GM12878 (cell line): ENCODE results near the gene IQCH. TPM values are rescaled to one million over a fixed set of nuclear protein-coding genes. Genes with fewer than 3 reads are reported as not detected.

Source experiments
- ATAC-seq: fragments of 200-7000 bp; cut with Tn5 transposase; 3 replicates; pipeline ENCODE4 v1.9.1; 2020; ENCODE audit warnings: mild to moderate bottlenecking, moderate library complexity
- BruUV-seq: library from RNA; stranded (reverse); fragments of 400-500 nt; replicated peaks from 2 replicates; lab custom pipeline; 2021; lab: Mats Ljungman, UMichigan
- CTCF ChIA-PET: fragments of 300-600 bp; sonication (Branson Sonifier 250); formaldehyde crosslinking; extraction: SDS; loops from one replicate; lab custom pipeline; 2021; ENCODE audit warnings: inconsistent platforms; lab: Yijun Ruan, JAX
- POLR2A ChIA-PET: fragments of 350-600 bp; formaldehyde crosslinking; extraction: SDS; loops from one replicate; lab custom pipeline; 2021; ENCODE audit warnings: inconsistent platforms; lab: Charles Lee
- RAD21 ChIA-PET: fragments of 300-600 bp; sonication (Branson Sonifier 250); formaldehyde crosslinking; loops from one replicate; lab custom pipeline; 2023; ENCODE audit warnings: antibody characterized with exemption; ENCODE audit not compliant: unreplicated experiment; lab: Charles Lee
- SMC1A ChIA-PET: fragments of 300-600 bp; sonication (Branson Sonifier 250); formaldehyde crosslinking; loops from one replicate; lab custom pipeline; 2023; ENCODE audit not compliant: unreplicated experiment, uncharacterized antibody; lab: Charles Lee
- DNase-seq: peaks from one replicate; pipeline ENCODE4 v3.0.0-alpha.2; 2011; ENCODE audit warnings: low read depth, low spot score
- FAIRE-seq: peaks from 3 replicates; lab custom pipeline; 2011; peaks lifted over from hg19 to GRCh38; lab: Jason Lieb, UNC
- H2AFZ ChIP-seq: 2 replicates; pipeline ENCODE4 v1.6.0; 2011; ENCODE audit warnings: low read depth, low read length, control low read depth; ENCODE audit not compliant: control insufficient read depth
- H3K27ac ChIP-seq: 2 replicates; pipeline ENCODE4 v1.5.1; 2011; ENCODE audit warnings: control low read depth; ENCODE audit not compliant: control insufficient read depth, insufficient read depth
- H3K27me3 ChIP-seq, 2 experiments: replicated peaks in 1 of 2; 2 replicates each; pipeline versions ENCODE4 v1.6.0 to v1.6.1; 2011; ENCODE audit warnings: low read length in 1 of 2; ENCODE audit not compliant: control insufficient read depth in 2 of 2, insufficient read depth in 2 of 2
- H3K36me3 ChIP-seq, 2 experiments: 2 replicates each; pipeline ENCODE4 v1.5.1; 2011; ENCODE audit warnings: low read length in 1 of 2; ENCODE audit not compliant: control insufficient read depth in 2 of 2, insufficient read depth in 2 of 2
- H3K4me1 ChIP-seq: 2 replicates; pipeline ENCODE4 v1.6.1; 2011; ENCODE audit warnings: mild to moderate bottlenecking, low read length, moderate library complexity, mixed read lengths; ENCODE audit not compliant: control insufficient read depth, insufficient read depth
- H3K4me2 ChIP-seq: 2 replicates; pipeline ENCODE4 v1.6.0; 2011; ENCODE audit warnings: control low read depth; ENCODE audit not compliant: control insufficient read depth, insufficient read depth
- H3K4me3 ChIP-seq: fragments of 200-600 bp; sonication (generic); 2 replicates; pipeline ENCODE4 v1.5.1; 2016
- H3K79me2 ChIP-seq: 2 replicates; pipeline ENCODE4 v1.6.0; 2011; ENCODE audit warnings: low read length; ENCODE audit not compliant: control insufficient read depth, insufficient read depth
- H3K9ac ChIP-seq: 2 replicates; pipeline ENCODE4 v1.8.0; 2011; ENCODE audit warnings: low read length, control low read depth, mixed read lengths; ENCODE audit not compliant: control insufficient read depth, insufficient read depth
- H3K9me3 ChIP-seq: replicated peaks from 3 replicates; pipeline ENCODE4 v1.5.1; 2011; ENCODE audit warnings: mild to moderate bottlenecking, low read length; ENCODE audit not compliant: control insufficient read depth, insufficient read depth
- H4K20me1 ChIP-seq: 2 replicates; pipeline ENCODE4 v1.6.0; 2011; ENCODE audit not compliant: control insufficient read depth, insufficient read depth
- ATF2 ChIP-seq: IDR thresholded peaks from 2 replicates; pipeline ENCODE4 v1.6.1; 2012; ENCODE audit warnings: low read length, inconsistent platforms
- CHD2 ChIP-seq: IDR thresholded peaks from 2 replicates; pipeline ENCODE4 v1.6.1; 2011; ENCODE audit warnings: low read depth, low read length, improper control_type of control experiment, borderline replicate concordance
- FOS ChIP-seq: IDR thresholded peaks from 3 replicates; pipeline ENCODE4 v1.6.1; 2011; ENCODE audit warnings: borderline replicate concordance; ENCODE audit not compliant: insufficient read length; ENCODE audit errors: extremely low read depth
- HCFC1 ChIP-seq: fragments of 150-350 bp; IDR thresholded peaks from 2 replicates; pipeline ENCODE4 v1.6.1; 2014; ENCODE audit warnings: low read length
- IRF3 ChIP-seq: fragments of 450-650 bp; IDR thresholded peaks from 2 replicates; pipeline ENCODE4 v1.6.1; 2014; ENCODE audit warnings: mild to moderate bottlenecking
- IRF4 ChIP-seq: IDR thresholded peaks from 2 replicates; pipeline ENCODE4 v1.6.1; 2011; ENCODE audit warnings: low read depth, low read length
- NFXL1 ChIP-seq: fragments of 450-650 bp; IDR thresholded peaks from 2 replicates; pipeline ENCODE4 v1.6.1; 2017; ENCODE audit warnings: antibody characterized with exemption, mild to moderate bottlenecking, borderline replicate concordance
- NFYB ChIP-seq: IDR thresholded peaks from 2 replicates; pipeline ENCODE4 v1.6.1; 2011; ENCODE audit warnings: low read depth, mild to moderate bottlenecking, low read length, improper control_type of control experiment, moderate library complexity; ENCODE audit not compliant: insufficient read depth
- NR2F1 ChIP-seq: fragments of 450-650 bp; conservative IDR thresholded peaks from 2 replicates; pipeline ENCODE4 v1.6.1; 2017; ENCODE audit warnings: mild to moderate bottlenecking
- RBBP5 ChIP-seq: fragments of 200-600 bp; sonication (generic); conservative IDR thresholded peaks from 2 replicates; pipeline ENCODE4 v1.6.1; 2016
- RELB ChIP-seq: fragments of 450-650 bp; IDR thresholded peaks from 2 replicates; pipeline ENCODE4 v1.6.1; 2017; ENCODE audit warnings: low read depth, mild to moderate bottlenecking, moderate library complexity
- RUNX3 ChIP-seq: IDR thresholded peaks from 2 replicates; pipeline ENCODE4 v1.6.1; 2012; ENCODE audit warnings: low read length, inconsistent platforms
- SIN3A ChIP-seq: IDR thresholded peaks from 2 replicates; pipeline ENCODE4 v1.6.1; 2012; ENCODE audit warnings: low read depth, low read length, improper control_type of control experiment
- SMAD1 ChIP-seq: fragments of 450-650 bp; IDR thresholded peaks from 2 replicates; pipeline ENCODE4 v1.6.1; 2018; ENCODE audit warnings: mild to moderate bottlenecking, low read depth; ENCODE audit not compliant: partially characterized antibody
- YBX1 ChIP-seq: fragments of 450-650 bp; IDR thresholded peaks from 2 replicates; pipeline ENCODE4 v1.6.1; 2016; ENCODE audit warnings: antibody characterized with exemption
- ZBTB33 ChIP-seq: fragments of 450-650 bp; IDR thresholded peaks from 2 replicates; pipeline ENCODE4 v1.6.1; 2017; ENCODE audit warnings: mild to moderate bottlenecking
- ZNF622 ChIP-seq: fragments of 450-650 bp; IDR thresholded peaks from 2 replicates; pipeline ENCODE4 v1.6.1; 2017; ENCODE audit warnings: mild to moderate bottlenecking, inconsistent platforms
- in situ Hi-C: fragments of 300-500 bp; cut with MboI; formaldehyde crosslinking; loops from 9 replicates; pipeline ENCODE4 v1.14.3; 2018; ENCODE audit warnings: mixed read lengths
- intact Hi-C: fragments of 100-400 bp; cut with micrococcal nuclease; formaldehyde crosslinking; loops from one replicate; pipeline ENCODE4 v1.14.2; 2022; ENCODE audit not compliant: unreplicated experiment
- polyA plus RNA-seq, 11 experiments: library from polyadenylated mRNA; depleted of rRNA in 4 of 11; unstranded in 6 of 11; stranded (reverse) in 5 of 11; fragments of >200 nt; fragmentation: Nextera tagmentation in 4 of 11; fragmentation: Illumina TruSeq in 1 of 11; extraction: Ambion mirVana in 4 of 11; extraction: Trizol in 1 of 11; gene quantifications; 1 replicate in 1 of 11; 2 replicates in 10 of 11; pipeline versions ENCODE4 v1.2.1 to v1.2.3, GENCODE V29; 2011 to 2016; ENCODE audit warnings: inconsistent platforms in 2 of 11, missing spikeins in 2 of 11, low read depth in 1 of 11
- total RNA-seq, 4 experiments: library from RNA; depleted of rRNA in 3 of 4; stranded (reverse); fragments of >200 nt in 3 of 4; fragmentation: Illumina TruSeq in 1 of 4; extraction: Trizol in 1 of 4; gene quantifications; 2 replicates each; pipeline versions ENCODE4 v1.2.1 to v1.2.3, GENCODE V29; 2013 to 2021

The IQCH gene
- total and polyA plus RNA-seq, 10 of the 15 experiments (the other 5 are each of a cell fraction or from before 2014, with no cell fraction given) = 0.29 to 1.3 (median 0.99) TPM

GRCh38 chr15:67218428-67218827 is 36.2 kb upstream of the IQCH start:
- intact Hi-C loops (no loop called here), in situ Hi-C loops (no loop called here)
- H2AFZ ChIP-seq = no peak overlapping the region
- DNase-seq (no peak), ATAC-seq (no peak), FAIRE-seq (no peak)
- ChIA-PET SMC1A (no interaction called here), POLR2A (no interaction called here), CTCF (interaction anchor here (1.6 kb wide), 1 partner anchor 21 kb away, joined by 4 read pairs; no protein-coding TSS in a partner anchor), RAD21 (no interaction called here)
- no peaks in the 10 kb centered on the region for H3K36me3 ChIP-seq
- no peak overlapping the region for H3K27ac ChIP-seq
- H3K4me2 ChIP-seq = no peak overlapping the region
- no peaks in the 10 kb centered on the region for H3K4me1 ChIP-seq
- no peak for TF ChIP-seq YBX1
- TF ChIP-seq SIN3A = no peak
- TF ChIP-seq ATF2 = no peak
- TF ChIP-seq IRF4 = no peak
- no peak for TF ChIP-seq RELB
- no peak for TF ChIP-seq HCFC1
- no peak for TF ChIP-seq NR2F1
- TF ChIP-seq NFXL1 = no peak
- no peak for TF ChIP-seq ZBTB33
- no peak for TF ChIP-seq CHD2
- TF ChIP-seq ZNF622 = no peak
- no peak for TF ChIP-seq FOS
- TF ChIP-seq SMAD1 = no peak
- no peak for TF ChIP-seq IRF3
- no peak for TF ChIP-seq NFYB
- no peak for TF ChIP-seq RBBP5
- TF ChIP-seq RUNX3 = no peak
- no peaks in the 10 kb centered on the region for H4K20me1 ChIP-seq
- H3K9ac ChIP-seq = no peak overlapping the region
- H3K9me3 ChIP-seq = no peaks in the 10 kb centered on the region
- no peaks in the 10 kb centered on the region for H3K27me3 ChIP-seq
- no peaks in the 10 kb centered on the region for H3K79me2 ChIP-seq
- H3K4me3 ChIP-seq = no peak overlapping the region
- BruUV-seq = no TSS peak
